ENCODE data around the gene TMPRSS6.

The TMPRSS6 gene

GRCh38 chr22:37032134-37032534 is 77.4 kb downstream of the TMPRSS6 start:
- no peak for TF ChIP-seq CTCF (IDR thresholded peaks at IDR 0.05; ENCODE audit: extremely low read depth, missing control alignments)
- DNase-seq (ENCODE audit: low spot score): no peak

GRCh38 chr22:37030560-37031281 is 78.8 kb downstream of the TMPRSS6 start:
- TF ChIP-seq CTCF (IDR thresholded peaks at IDR 0.05; ENCODE audit: extremely low read depth, missing control alignments): no peak
- DNase-seq (ENCODE audit: low spot score): no peak

GRCh38 chr22:37028692-37029674 is 80.5 kb downstream of the TMPRSS6 start:
- no peak for TF ChIP-seq CTCF (IDR thresholded peaks at IDR 0.05; ENCODE audit: extremely low read depth, missing control alignments)
- no peak for DNase-seq (ENCODE audit: low spot score)

- TF ChIP-seq CTCF (IDR thresholded peaks at IDR 0.05; ENCODE audit: extremely low read depth, missing control alignments): no peak
- DNase-seq (ENCODE audit: low spot score): no peak
Measured at GRCh38 chr22:37027556-37027955, 82.0 kb downstream of the TMPRSS6 start.

- no peak for TF ChIP-seq CTCF (IDR thresholded peaks at IDR 0.05; ENCODE audit: extremely low read depth, missing control alignments)
- DNase-seq (ENCODE audit: low spot score): no peak
Measured at GRCh38 chr22:37026325-37026724, 83.2 kb downstream of the TMPRSS6 start.

- no peak for TF ChIP-seq CTCF (IDR thresholded peaks at IDR 0.05; ENCODE audit: extremely low read depth, missing control alignments)
- DNase-seq (ENCODE audit: low spot score): no peak
Measured at GRCh38 chr22:37025500-37026070, 83.9 kb downstream of the TMPRSS6 start.

Measured in GM20000 (cell line).